Spleen (tissue), 7 donors: ENCODE measurements around the gene PDLIM7.

Experiments
- POLR2A ChIP-seq, 3 donors: fragments of 450-650 bp; IDR thresholded peaks; one replicate each; pipeline ENCODE4 v1.5.1; 2017; ENCODE audit warnings: antibody characterized with exemption in 3 of 3, mild to moderate bottlenecking in 1 of 3
- POLR2AphosphoS5 ChIP-seq, 3 donors: sonication (generic); formaldehyde crosslinking; IDR thresholded peaks; one replicate each; pipeline ENCODE4 v1.5.1; 2017; ENCODE audit warnings: antibody characterized with exemption in 3 of 3
- TF ChIP-seq, protein P1 (sequence below), 11 experiments: fragments of 200-600 bp in 7 of 11; fragments of 450-650 bp in 4 of 11; sonication (generic) in 4 of 11; IDR thresholded peaks in 8 of 11; conservative IDR thresholded peaks in 3 of 11; 1 replicate in 7 of 11; 2 replicates in 4 of 11; pipeline versions ENCODE4 v1.4.0 to v1.8.0; 2016 to 2021; ENCODE audit warnings: antibody characterized with exemption in 11 of 11, inconsistent platforms in 4 of 11, mild to moderate bottlenecking in 1 of 11
- donor health status: DM: no; HTN: no; CAD: no; lungs with moderate emphysema.
- donor health status: DM: no; HTN: no; CAD: no.
- donor health status: DM: no; HTN: no; CAD: no.

DNA sequence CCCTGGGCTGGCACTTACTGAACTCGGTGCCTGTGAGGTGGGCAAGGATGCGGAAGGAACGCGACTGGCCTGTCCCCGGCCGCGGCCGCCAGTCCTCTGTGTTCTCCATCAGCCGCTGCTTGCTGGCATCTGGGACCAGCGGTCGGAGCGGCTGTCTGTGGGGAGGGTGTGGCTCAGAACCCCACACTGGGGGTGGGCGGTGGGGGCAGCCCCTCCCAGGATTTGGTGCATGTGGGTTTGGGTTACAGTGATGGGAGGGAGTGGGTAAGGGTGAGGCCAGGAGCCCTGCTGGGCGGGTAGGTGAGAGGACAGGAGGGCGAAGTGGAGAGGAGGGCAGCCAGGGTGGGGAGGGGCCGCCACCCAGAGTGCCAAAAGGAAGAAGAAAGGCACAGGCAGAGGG is 6.4 kb downstream of the PDLIM7 start:
- TF ChIP-seq, protein P1, sequence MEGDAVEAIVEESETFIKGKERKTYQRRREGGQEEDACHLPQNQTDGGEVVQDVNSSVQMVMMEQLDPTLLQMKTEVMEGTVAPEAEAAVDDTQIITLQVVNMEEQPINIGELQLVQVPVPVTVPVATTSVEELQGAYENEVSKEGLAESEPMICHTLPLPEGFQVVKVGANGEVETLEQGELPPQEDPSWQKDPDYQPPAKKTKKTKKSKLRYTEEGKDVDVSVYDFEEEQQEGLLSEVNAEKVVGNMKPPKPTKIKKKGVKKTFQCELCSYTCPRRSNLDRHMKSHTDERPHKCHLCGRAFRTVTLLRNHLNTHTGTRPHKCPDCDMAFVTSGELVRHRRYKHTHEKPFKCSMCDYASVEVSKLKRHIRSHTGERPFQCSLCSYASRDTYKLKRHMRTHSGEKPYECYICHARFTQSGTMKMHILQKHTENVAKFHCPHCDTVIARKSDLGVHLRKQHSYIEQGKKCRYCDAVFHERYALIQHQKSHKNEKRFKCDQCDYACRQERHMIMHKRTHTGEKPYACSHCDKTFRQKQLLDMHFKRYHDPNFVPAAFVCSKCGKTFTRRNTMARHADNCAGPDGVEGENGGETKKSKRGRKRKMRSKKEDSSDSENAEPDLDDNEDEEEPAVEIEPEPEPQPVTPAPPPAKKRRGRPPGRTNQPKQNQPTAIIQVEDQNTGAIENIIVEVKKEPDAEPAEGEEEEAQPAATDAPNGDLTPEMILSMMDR (IDR thresholded peaks at IDR 0.05 in 8 of 11, conservative IDR thresholded peaks at IDR 0.05 in 3 of 11) = no peak
- TF ChIP-seq POLR2AphosphoS5 (IDR thresholded peaks at IDR 0.05) (no peak), POLR2A (IDR thresholded peaks at IDR 0.05) (no peak)
